D721Med (cell line): Measurements from ENCODE around the gene ARIH2.
A peak's percentile ranks its signal among the peaks of the same experiment; 100 is the strongest.

Source experiments
- DNase-seq: peaks from one replicate; pipeline ENCODE4 v3.0.0; 2011; ENCODE audit warnings: low spot score; ENCODE audit not compliant: insufficient read length
- FAIRE-seq: peaks from 2 replicates; lab custom pipeline; 2011; peaks lifted over from hg19 to GRCh38; lab: Jason Lieb, UNC
- TF ChIP-seq, protein P1 (sequence below): IDR thresholded peaks from 2 replicates; pipeline ENCODE4 v1.5.1; 2012; ENCODE audit warnings: mild to moderate bottlenecking, control low read depth; ENCODE audit not compliant: insufficient read depth; ENCODE audit errors: missing control alignments

ARIH2 gene

DNA sequence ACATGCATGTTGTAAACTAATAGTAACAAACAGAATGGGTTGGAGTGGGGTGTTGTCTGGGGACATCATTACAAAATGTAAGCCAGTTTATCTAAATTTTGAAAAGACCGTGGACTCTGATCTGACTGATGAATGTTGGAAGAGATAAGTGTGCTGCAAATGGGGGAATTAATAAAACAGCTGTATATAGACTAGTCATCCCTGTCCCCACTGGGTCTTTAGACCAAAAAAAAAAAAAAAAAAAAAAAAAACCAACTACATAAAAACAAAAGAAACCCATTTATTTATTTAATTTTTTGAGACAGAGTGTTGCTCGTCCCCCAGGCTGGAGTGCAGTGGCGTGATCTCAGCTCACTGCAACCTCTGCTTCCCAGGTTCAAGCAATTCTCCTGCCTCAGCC lies 20.0 kb downstream of the ARIH2 start:
- FAIRE-seq = no peak
- TF ChIP-seq, protein P1, sequence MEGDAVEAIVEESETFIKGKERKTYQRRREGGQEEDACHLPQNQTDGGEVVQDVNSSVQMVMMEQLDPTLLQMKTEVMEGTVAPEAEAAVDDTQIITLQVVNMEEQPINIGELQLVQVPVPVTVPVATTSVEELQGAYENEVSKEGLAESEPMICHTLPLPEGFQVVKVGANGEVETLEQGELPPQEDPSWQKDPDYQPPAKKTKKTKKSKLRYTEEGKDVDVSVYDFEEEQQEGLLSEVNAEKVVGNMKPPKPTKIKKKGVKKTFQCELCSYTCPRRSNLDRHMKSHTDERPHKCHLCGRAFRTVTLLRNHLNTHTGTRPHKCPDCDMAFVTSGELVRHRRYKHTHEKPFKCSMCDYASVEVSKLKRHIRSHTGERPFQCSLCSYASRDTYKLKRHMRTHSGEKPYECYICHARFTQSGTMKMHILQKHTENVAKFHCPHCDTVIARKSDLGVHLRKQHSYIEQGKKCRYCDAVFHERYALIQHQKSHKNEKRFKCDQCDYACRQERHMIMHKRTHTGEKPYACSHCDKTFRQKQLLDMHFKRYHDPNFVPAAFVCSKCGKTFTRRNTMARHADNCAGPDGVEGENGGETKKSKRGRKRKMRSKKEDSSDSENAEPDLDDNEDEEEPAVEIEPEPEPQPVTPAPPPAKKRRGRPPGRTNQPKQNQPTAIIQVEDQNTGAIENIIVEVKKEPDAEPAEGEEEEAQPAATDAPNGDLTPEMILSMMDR = no peak
- no peak for DNase-seq

DNA sequence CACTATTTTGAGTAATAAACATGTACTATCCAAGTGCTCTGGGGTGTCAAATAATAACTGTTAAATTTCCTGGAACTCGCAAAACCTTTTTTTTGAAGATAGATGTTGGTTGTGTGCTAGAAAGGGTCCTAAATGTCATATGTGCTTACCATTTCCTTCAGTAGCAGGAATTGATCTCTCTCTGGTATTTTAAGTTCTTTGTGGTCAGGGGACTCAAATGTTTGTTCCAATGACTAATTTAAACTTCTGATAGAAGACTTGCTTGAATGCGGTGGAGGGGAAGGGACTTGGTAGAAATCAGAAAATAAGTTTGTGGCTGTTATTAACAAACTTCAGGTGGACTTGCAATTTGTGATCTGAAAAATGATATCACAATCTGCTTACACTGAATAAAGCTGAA lies 26.8 kb downstream of the ARIH2 start:
- FAIRE-seq (no peak), DNase-seq (no peak)
- TF ChIP-seq, protein P1 = no peak

DNA sequence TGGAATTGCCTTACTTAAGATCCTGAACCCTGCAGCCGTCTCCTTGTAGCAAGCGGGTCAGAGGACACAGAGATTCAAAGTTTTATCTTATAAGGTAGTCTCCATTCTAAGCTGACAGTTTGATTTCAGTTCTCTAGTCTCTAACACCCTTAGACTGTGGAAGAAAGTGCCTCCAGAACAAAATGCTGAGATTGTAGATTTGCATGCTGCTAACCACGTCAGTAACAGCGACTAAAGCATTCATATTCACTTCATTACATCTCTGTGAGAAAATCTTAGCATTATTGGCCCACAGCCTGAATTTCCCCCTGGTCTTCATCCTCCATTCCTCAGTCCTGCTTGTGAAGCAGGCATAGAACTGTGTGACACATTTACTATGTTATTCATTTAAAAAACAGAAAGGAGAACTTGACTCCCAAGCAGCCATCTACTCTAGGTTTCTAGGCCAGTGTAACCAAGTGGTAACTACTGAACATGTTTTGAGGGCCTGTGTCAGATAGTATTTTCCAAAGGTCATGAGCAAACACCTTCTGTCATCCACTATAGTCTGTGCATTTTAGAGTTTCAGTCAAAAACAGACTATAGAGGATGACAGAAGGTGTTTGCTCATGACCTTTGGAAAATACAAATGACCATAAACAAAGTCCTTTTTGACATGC lies 27.4 kb downstream of the ARIH2 start:
- TF ChIP-seq, protein P1 = no peak
- DNase-seq (no peak), FAIRE-seq (no peak)

DNA sequence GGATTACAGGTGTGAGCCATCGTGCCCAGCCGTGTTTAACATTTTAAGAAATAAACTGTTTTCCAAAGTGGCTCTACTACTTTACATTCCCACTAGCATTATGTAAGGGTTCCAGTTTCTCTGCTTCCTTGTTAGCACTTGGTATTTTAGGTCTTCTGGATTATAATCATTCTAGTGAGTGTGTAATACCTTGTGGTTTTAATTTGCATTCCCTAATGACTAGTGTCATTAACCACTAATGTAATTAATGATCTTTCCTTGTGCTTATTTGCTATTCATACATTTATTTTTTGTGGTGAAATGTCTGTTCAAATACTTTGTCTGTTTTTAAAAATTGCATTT lies 30.7 kb downstream of the ARIH2 start:
- no peak for FAIRE-seq
- no peak for DNase-seq
- TF ChIP-seq, protein P1 = no peak

DNA sequence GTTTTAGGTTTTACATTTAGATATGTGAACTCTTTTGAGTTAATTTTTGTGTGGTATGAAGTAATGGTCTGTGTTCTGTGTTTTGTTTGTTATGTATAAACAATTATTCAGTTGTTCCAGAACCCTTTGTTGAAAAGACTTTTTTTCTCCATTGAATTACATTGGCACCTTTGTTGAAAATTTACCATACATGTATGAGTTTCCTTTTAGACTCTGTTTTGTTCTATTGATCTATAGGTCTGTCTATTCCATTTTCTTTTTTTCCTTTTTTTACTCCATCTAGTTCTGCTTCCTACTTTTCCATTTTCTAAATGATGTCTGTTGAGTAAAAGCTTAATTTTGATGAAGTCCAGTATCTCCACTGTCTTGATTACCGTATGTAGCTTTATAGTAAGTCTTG lies 31.4 kb downstream of the ARIH2 start:
- FAIRE-seq (no peak), DNase-seq (no peak)
- TF ChIP-seq, protein P1 = no peak

DNA sequence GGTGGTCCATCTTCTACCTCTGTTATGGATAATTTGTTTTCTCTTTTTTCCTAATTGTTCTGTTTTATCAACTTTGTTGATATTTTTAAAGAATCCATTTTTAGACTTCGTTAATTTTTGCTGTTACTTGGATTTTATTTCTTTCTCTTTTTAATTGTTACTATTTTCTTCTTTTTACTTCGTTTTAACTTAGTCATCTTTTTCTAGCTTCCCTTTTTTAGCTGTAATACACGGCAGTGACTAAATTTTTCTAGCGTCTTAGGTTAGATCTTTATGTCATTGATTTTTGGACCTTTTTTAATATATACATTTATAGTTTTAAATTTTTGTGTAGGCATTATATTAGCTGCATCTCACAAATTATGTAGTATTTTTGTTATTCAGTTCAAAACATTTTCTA lies 33.1 kb downstream of the ARIH2 start:
- DNase-seq = no peak
- TF ChIP-seq, protein P1 = no peak
- FAIRE-seq = no peak

DNA sequence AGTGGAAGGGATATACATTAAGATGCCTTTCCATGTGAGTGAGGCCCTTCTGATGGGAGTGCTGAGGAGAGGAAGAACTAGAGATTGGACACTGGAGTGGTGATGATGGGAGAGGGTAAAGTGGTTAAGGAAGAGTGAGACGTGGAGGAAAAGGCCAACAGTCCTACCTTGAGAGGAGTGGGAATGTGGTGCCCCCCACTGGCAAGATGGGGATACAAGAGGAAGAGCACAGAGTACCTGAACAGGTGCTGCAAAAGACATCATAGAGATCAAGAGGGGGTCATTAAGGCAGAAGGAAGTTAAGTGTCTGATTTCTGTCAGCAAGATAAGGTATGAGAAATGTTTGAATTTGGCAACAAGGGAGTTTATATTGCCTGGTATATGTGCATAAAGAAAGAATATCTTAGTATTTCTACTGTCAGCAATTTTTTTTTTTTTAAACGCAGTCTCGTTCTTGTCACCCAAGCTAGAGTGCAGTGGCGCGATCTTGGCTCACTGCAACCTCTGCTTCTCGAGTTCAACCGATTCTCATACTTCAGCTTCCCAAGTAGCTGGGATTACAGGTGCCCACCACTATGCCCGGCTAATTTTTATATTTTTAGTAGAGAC lies 34.0 kb downstream of the ARIH2 start:
- TF ChIP-seq, protein P1 = peak; percentile 33
- FAIRE-seq = no peak
- DNase-seq = no peak
